Sigmoid colon (tissue), 4 donors: ENCODE measurements around the gene TLDC2.

Experiments used
- CTCF ChIP-seq, 4 experiments: fragments of 450-650 bp in 3 of 4; fragments of 200-600 bp in 1 of 4; IDR thresholded peaks; one replicate each; pipeline ENCODE4 v1.5.1; 2016 to 2019; ENCODE audit warnings: antibody characterized with exemption in 4 of 4, mild to moderate bottlenecking in 3 of 4, moderate library complexity in 2 of 4
- POLR2A ChIP-seq, 2 donors: fragments of 450-650 bp; IDR thresholded peaks; one replicate each; pipeline ENCODE4 v1.6.1; 2016; ENCODE audit warnings: antibody characterized with exemption in 2 of 2, mild to moderate bottlenecking in 2 of 2, moderate library complexity in 2 of 2
- POLR2AphosphoS5 ChIP-seq, 4 donors: sonication (generic); formaldehyde crosslinking; IDR thresholded peaks; one replicate each; pipeline ENCODE4 v1.6.1; 2017; ENCODE audit warnings: antibody characterized with exemption in 4 of 4

DNA sequence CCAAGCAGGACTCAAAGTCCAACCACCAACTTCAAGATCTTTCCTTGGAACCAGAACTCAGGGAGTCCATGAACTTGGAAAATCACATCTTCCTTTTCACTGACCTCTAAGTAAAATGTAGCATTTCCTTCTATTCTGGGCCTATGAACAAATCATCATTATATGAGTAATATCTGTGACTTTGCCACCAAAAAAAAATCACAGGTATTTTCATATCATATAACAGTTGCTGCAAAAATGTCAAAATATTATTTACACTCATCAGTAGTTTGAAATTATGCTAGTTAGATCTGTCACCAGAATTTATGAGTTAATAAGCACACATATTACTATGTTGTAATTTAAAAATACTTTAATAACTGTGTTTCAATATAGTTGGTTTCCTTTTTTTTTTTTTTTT, 27.3 kb upstream of the TLDC2 start:
- TF ChIP-seq POLR2A (IDR thresholded peaks at IDR 0.05) (no peak), CTCF (IDR thresholded peaks at IDR 0.05) (no peak), POLR2AphosphoS5 (IDR thresholded peaks at IDR 0.05) (no peak)
